Fibroblast of lung (primary cell): ENCODE results near the gene CEACAM16. TPM values are rescaled to one million over a fixed set of nuclear protein-coding genes. Genes with fewer than 3 reads are reported as not detected.

Experiments
- DNase-seq, 2 donors: peaks; one replicate each; pipeline versions ENCODE4 v3.0.0 to v3.0.0-alpha.2; 2010; ENCODE audit warnings: low read depth in 2 of 2
- H2AFZ ChIP-seq: 2 replicates; pipeline ENCODE4 v1.5.1; 2012; ENCODE audit warnings: low read length, control low read depth, inconsistent platforms
- H3K27ac ChIP-seq: 2 replicates; pipeline ENCODE4 v1.5.1; 2011; ENCODE audit warnings: low read length, control low read depth; ENCODE audit not compliant: insufficient read depth
- H3K27me3 ChIP-seq: 2 replicates; pipeline ENCODE4 v1.5.1; 2011; ENCODE audit warnings: mild to moderate bottlenecking, low read length; ENCODE audit not compliant: control insufficient read depth, insufficient read depth
- H3K36me3 ChIP-seq: 2 replicates; pipeline ENCODE4 v1.5.1; 2011; ENCODE audit warnings: low read length; ENCODE audit not compliant: control insufficient read depth, insufficient read depth
- H3K4me1 ChIP-seq: 2 replicates; pipeline ENCODE4 v1.5.1; 2011; ENCODE audit warnings: low read length; ENCODE audit not compliant: control insufficient read depth, insufficient read depth; ENCODE audit errors: extremely low read depth
- H3K4me2 ChIP-seq: 2 replicates; pipeline ENCODE4 v1.5.1; 2011; ENCODE audit warnings: low read length, control low read depth; ENCODE audit not compliant: insufficient read depth; ENCODE audit errors: extremely low read depth
- H3K4me3 ChIP-seq, 4 experiments: fragments of 200-600 bp in 1 of 4; sonication (generic) in 1 of 4; replicated peaks in 1 of 4; 2 replicates each; pipeline ENCODE4 v1.5.1; 2011 to 2016; ENCODE audit warnings: low read length in 4 of 4, low read depth in 3 of 4, mild to moderate bottlenecking in 3 of 4, control low read depth in 2 of 4, inconsistent platforms in 1 of 4, mixed read lengths in 1 of 4; ENCODE audit not compliant: insufficient read depth in 1 of 4; ENCODE audit errors: control extremely low read depth in 1 of 4
- H3K79me2 ChIP-seq: 2 replicates; pipeline ENCODE4 v1.5.1; 2012; ENCODE audit warnings: mild to moderate bottlenecking, low read length, inconsistent platforms; ENCODE audit not compliant: control insufficient read depth, insufficient read depth
- H3K9ac ChIP-seq: 2 replicates; pipeline ENCODE4 v1.5.1; 2011; ENCODE audit warnings: mild to moderate bottlenecking, low read length, control low read depth; ENCODE audit not compliant: insufficient read depth
- H3K9me3 ChIP-seq: 2 replicates; pipeline ENCODE4 v1.5.1; 2012; ENCODE audit warnings: low read depth, low read length; ENCODE audit not compliant: control insufficient read depth, insufficient read depth
- H4K20me1 ChIP-seq: 2 replicates; pipeline ENCODE4 v1.5.1; 2011; ENCODE audit warnings: low read length; ENCODE audit not compliant: control insufficient read depth, insufficient read depth; ENCODE audit errors: extremely low read depth
- CTCF ChIP-seq, 2 donors: IDR thresholded peaks in 1 of 2; conservative IDR thresholded peaks in 1 of 2; 1 replicate in 1 of 2; 2 replicates in 1 of 2; pipeline ENCODE4 v1.5.1; 2011 to 2012; ENCODE audit warnings: low read length in 2 of 2, control low read depth in 1 of 2, inconsistent platforms in 1 of 2, low read depth in 1 of 2, mild to moderate bottlenecking in 1 of 2
- EZH2 ChIP-seq: IDR thresholded peaks from 2 replicates; pipeline ENCODE4 v1.5.1; 2012; ENCODE audit warnings: low read length, control low read depth, mild to moderate bottlenecking; ENCODE audit errors: missing control alignments
- polyA plus RNA-seq, 2 donors: library from polyadenylated mRNA; depleted of rRNA in 1 of 2; stranded (reverse) in 1 of 2; unstranded in 1 of 2; fragments of >200 nt; gene quantifications; 2 replicates each; pipeline ENCODE4 v1.2.1, GENCODE V29; 2011 to 2012; ENCODE audit warnings: missing spikeins in 1 of 2
- total RNA-seq: library from RNA; depleted of rRNA; stranded (reverse); fragments of >200 nt; gene quantifications from 2 replicates; pipeline ENCODE4 v1.2.1, GENCODE V29; 2014

Gene CEACAM16
- total and polyA plus RNA-seq, 2 donors (not counting 1 experiment from before 2014, with no cell fraction given) = not detected

- peak; percentile 61 to 92 for DNase-seq
- no peaks in the 10 kb centered on the region for H3K27me3 ChIP-seq
- H3K79me2 ChIP-seq = no peaks in the 10 kb centered on the region
- H3K9me3 ChIP-seq = no peaks in the 10 kb centered on the region
- TF ChIP-seq CTCF (conservative IDR thresholded peaks at IDR 0.05 in 1 of 2, IDR thresholded peaks at IDR 0.05 in 1 of 2; ENCODE audit: low read depth in 1 of 2, low read length in 2 of 2) (no peak), EZH2 (no peak)
- no peak overlapping the region for H2AFZ ChIP-seq
- H3K27ac ChIP-seq = peak overlapping the region; percentile 58
- peaks cover 20% of the 10 kb centered on the region for H3K36me3 ChIP-seq
- no peaks in the 10 kb centered on the region for H4K20me1 ChIP-seq
- no peak overlapping the region for H3K4me2 ChIP-seq
- peaks cover 16% of the 10 kb centered on the region for H3K4me1 ChIP-seq
- H3K4me3 ChIP-seq = no peak overlapping the region
- H3K9ac ChIP-seq = no peak overlapping the region
These were observed 36.1 kb upstream of the CEACAM16 start for GRCh38 chr19:44662691-44663385.

- H3K4me1 ChIP-seq = peaks cover 16% of the 10 kb centered on the region
These were observed 35.0 kb upstream of the CEACAM16 start for GRCh38 chr19:44663996-44664395.

DNA sequence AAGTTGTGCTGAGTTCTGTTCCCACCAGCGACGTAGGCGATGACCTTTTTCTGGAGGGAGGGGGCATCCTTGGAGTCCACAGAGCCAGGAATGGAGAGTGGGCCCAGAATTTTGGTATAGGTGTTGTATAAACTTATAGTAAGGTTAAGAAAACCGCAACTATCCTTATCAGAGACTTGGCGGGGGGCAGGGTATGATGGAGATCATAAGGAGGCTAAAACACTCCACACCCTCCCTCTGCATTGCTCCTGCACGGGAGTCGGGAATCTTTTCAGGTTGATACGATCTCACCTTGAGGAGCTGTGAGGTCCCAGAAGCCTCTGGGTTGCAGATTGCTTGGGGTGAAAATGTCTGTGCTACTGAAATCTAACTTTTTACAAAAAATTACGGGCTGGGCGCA, 34.0 kb upstream of the CEACAM16 start:
- Histone ChIP-seq H3K27me3 (no peaks in the 10 kb centered on the region), H3K27ac (no peak overlapping the region), H4K20me1 (no peaks in the 10 kb centered on the region), H3K9ac (no peak overlapping the region), H3K79me2 (no peaks in the 10 kb centered on the region), H3K9me3 (no peaks in the 10 kb centered on the region), H3K4me1 (peaks cover 16% of the 10 kb centered on the region), H2AFZ (no peak overlapping the region), H3K4me3 (no peak overlapping the region), H3K36me3 (peaks cover 9% of the 10 kb centered on the region), H3K4me2 (no peak overlapping the region)
- TF ChIP-seq CTCF (conservative IDR thresholded peaks at IDR 0.05 in 1 of 2, IDR thresholded peaks at IDR 0.05 in 1 of 2; ENCODE audit: low read depth in 1 of 2, low read length in 2 of 2) (no peak), EZH2 (no peak)
- no peak for DNase-seq

More at GRCh38 chr19:44663996-44664395, 35.0 kb upstream of the CEACAM16 start:
- H3K9me3 ChIP-seq = no peaks in the 10 kb centered on the region
- DNase-seq = no peak
- TF ChIP-seq CTCF (conservative IDR thresholded peaks at IDR 0.05 in 1 of 2, IDR thresholded peaks at IDR 0.05 in 1 of 2; ENCODE audit: low read depth in 1 of 2, low read length in 2 of 2) (no peak), EZH2 (no peak)
- H3K27ac ChIP-seq = no peak overlapping the region
- H2AFZ ChIP-seq = no peak overlapping the region
- no peak overlapping the region for H3K4me2 ChIP-seq
- no peaks in the 10 kb centered on the region for H4K20me1 ChIP-seq
- H3K36me3 ChIP-seq = peaks cover 14% of the 10 kb centered on the region
- H3K79me2 ChIP-seq = no peaks in the 10 kb centered on the region
- H3K9ac ChIP-seq = no peak overlapping the region
- no peak overlapping the region for H3K4me3 ChIP-seq
- no peaks in the 10 kb centered on the region for H3K27me3 ChIP-seq
